ENCODE measurements around the gene CXCL17. TPM values are rescaled to one million over a fixed set of nuclear protein-coding genes. Genes with fewer than 3 reads are reported as not detected.
"Not testable (repeated sequence)": the region's sequence is repeated elsewhere in the genome, so short reads cannot be mapped to it uniquely, and the experiment has no call there.

The CXCL17 gene
- total RNA-seq, 2 donors from 2014 or later, result 2.4 to 4.8 TPM

- Histone ChIP-seq H3K4me1 (replicated peaks) (peaks cover 4% of the 10 kb centered on the region), H3K27ac (peak overlapping the region; percentile 14 to 44), H3K4me3 (no peak overlapping the region), H3K27me3 (replicated peaks; ENCODE audit: insufficient read depth) (no peaks in the 10 kb centered on the region), H3K36me3 (no peaks in the 10 kb centered on the region), H3K9me3 (no peaks in the 10 kb centered on the region)
- DNase-seq (ENCODE audit: low spot score), result no peak
- 65% methylated on average over 5 of the region's 5 CpGs for WGBS
- intact Hi-C loops (cut with DNase I), result no loop called here
- no peak for TF ChIP-seq CTCF (IDR thresholded peaks at IDR 0.05)
- TF ChIP-seq POLR2A (IDR thresholded peaks at IDR 0.05), result no peak
Observed at GRCh38 chr19:42466521-42467182, 23.9 kb upstream of the CXCL17 start.

- intact Hi-C loops (cut with DNase I), result no loop called here
- Histone ChIP-seq H3K36me3 (no peaks in the 10 kb centered on the region), H3K4me3 (no peak overlapping the region), H3K9me3 (no peaks in the 10 kb centered on the region), H3K27me3 (replicated peaks; ENCODE audit: insufficient read depth) (no peaks in the 10 kb centered on the region), H3K4me1 (replicated peaks) (peaks cover under 1% of the 10 kb centered on the region), H3K27ac (no peak overlapping the region)
- DNase-seq (ENCODE audit: low spot score), result no peak
- TF ChIP-seq POLR2A (IDR thresholded peaks at IDR 0.05) (no peak), POLR2AphosphoS5 (IDR thresholded peaks at IDR 0.05) (no peak), CTCF (IDR thresholded peaks at IDR 0.05) (no peak)
- 81% methylated on average over 5 of the region's 5 CpGs for WGBS
Observed at GRCh38 chr19:42465827-42466280, 23.1 kb upstream of the CXCL17 start.

GRCh38 chr19:42461700-42462324 lies 19.1 kb upstream of the CXCL17 start:
- TF ChIP-seq POLR2AphosphoS5 (IDR thresholded peaks at IDR 0.05) (no peak), CTCF (IDR thresholded peaks at IDR 0.05) (no peak), POLR2A (IDR thresholded peaks at IDR 0.05) (no peak)
- H3K27me3 ChIP-seq (replicated peaks; ENCODE audit: insufficient read depth), result no peaks in the 10 kb centered on the region
- no peak for DNase-seq (ENCODE audit: low spot score)
- no peaks in the 10 kb centered on the region for H3K4me1 ChIP-seq (replicated peaks)
- WGBS, result 58% methylated on average over 4 of the region's 4 CpGs
- no peak overlapping the region for H3K27ac ChIP-seq
- no peaks in the 10 kb centered on the region for H3K9me3 ChIP-seq
- no peak overlapping the region for H3K4me3 ChIP-seq
- intact Hi-C loops (cut with DNase I), result no loop called here
- no peaks in the 10 kb centered on the region for H3K36me3 ChIP-seq

GRCh38 chr19:42461231-42461630 lies 18.5 kb upstream of the CXCL17 start:
- whole genome bisulfite sequencing, result 77% methylated on average over 8 of the region's 8 CpGs
- DNase-seq (ENCODE audit: low spot score); H3K9me3 ChIP-seq; H3K27ac ChIP-seq; H3K4me1 ChIP-seq (replicated peaks); intact Hi-C loops (cut with DNase I); H3K36me3 ChIP-seq; H3K27me3 ChIP-seq (replicated peaks; ENCODE audit: insufficient read depth); H3K4me3 ChIP-seq: not testable (repeated sequence)

- H3K27ac ChIP-seq, result no peak overlapping the region
- no peaks in the 10 kb centered on the region for H3K27me3 ChIP-seq (replicated peaks; ENCODE audit: insufficient read depth)
- no peaks in the 10 kb centered on the region for H3K9me3 ChIP-seq
- H3K36me3 ChIP-seq, result no peaks in the 10 kb centered on the region
- TF ChIP-seq POLR2A (IDR thresholded peaks at IDR 0.05) (no peak), CTCF (IDR thresholded peaks at IDR 0.05) (no peak), POLR2AphosphoS5 (IDR thresholded peaks at IDR 0.05) (no peak)
- no peaks in the 10 kb centered on the region for H3K4me1 ChIP-seq (replicated peaks)
- no peak for DNase-seq (ENCODE audit: low spot score)
- H3K4me3 ChIP-seq, result no peak overlapping the region
- intact Hi-C loops (cut with DNase I), result no loop called here
- 93% methylated on average over 2 of the region's 2 CpGs for WGBS
Observed at GRCh38 chr19:42459926-42460325, 17.2 kb upstream of the CXCL17 start.

Measured in prostate gland (tissue), 2 donors.